GM12873 (cell line): ENCODE results near the gene DYNLRB2.

ENCODE experiments used
- CTCF ChIP-seq: IDR thresholded peaks from 2 replicates; pipeline ENCODE4 v1.5.1; 2012; ENCODE audit warnings: low read depth, mild to moderate bottlenecking, moderate library complexity, low read length, control low read depth; ENCODE audit not compliant: insufficient read depth; ENCODE audit errors: missing control alignments

DYNLRB2 gene

DNA sequence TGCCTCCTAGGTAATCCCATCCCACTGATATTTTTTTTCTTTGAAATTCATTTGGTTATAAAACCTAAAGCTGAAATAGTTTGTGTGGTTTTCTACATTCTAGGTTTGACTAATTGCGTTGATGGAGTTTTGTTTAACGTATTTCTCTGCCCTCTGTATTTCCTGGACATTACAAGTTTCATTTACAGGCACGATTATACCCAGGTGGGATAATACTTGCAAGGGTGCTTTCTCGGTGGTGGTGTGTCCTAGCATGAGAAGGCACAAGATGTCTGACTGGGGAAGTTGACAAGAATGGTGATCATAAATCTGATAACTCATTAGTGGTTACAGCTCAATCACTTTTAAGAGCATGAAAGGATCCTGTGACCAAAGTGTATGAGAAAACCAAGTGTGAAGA is 45.0 kb downstream of the DYNLRB2 start:
- no peak for TF ChIP-seq CTCF

DNA sequence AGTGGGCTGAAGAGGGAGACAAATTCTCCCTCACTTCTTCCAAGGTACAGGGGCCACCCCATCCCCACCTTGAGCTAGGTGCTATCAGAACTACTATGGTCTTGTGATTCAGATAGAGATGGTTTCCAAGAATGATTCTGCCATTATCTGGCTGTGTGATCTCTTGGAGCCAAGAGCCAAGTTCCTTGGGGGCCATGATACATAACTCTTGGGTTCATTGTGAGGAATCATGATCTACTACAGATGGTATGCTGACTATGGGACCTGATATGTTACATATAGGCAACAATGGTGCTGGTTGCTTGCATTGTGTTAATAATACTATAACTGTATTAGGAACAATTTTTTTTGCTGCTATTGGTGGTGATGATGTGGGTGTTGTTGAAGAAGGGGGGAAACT is 45.7 kb downstream of the DYNLRB2 start:
- TF ChIP-seq CTCF: no peak

DNA sequence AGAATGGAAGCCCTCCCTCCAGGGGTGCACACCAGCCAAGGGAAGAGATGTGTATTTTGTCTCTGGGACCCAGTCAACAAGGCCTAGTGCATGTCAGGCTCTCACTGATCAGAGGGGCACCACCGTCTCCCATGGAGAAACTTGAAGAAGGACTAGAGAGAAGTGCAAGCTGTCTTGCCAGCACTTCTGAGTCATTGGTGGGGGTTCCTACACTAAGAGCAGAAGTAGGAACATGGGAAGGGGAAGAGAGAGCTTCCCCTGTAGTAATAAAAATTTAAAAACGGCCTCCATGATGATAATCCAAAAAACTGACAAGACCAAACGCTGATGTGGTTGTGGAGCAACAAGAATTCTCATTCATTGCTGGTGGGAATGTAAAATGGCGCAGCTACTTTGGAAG is 46.3 kb downstream of the DYNLRB2 start:
- TF ChIP-seq CTCF: no peak

- no peak for TF ChIP-seq CTCF
Measured at GRCh38 chr16:80591071-80591915, 50.5 kb downstream of the DYNLRB2 start.

DNA sequence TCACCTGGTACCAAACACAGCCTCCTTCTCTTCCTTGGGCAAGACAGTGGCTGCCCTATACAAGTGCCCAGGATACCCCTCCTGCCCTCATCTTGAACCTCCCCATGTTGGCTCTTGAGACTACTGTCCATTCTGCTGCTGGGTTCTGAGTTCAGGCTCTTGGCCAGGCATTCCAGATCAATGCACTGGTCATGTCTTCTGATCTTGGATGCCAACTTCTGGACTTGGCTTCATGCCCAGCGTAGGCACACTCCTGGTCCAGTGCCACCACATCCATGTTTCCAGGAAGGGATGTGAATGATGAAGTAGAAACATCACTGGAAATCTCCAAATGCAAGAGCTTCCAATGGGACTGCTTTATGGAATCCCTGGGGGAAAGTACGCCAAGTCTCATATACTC is 51.5 kb downstream of the DYNLRB2 start:
- TF ChIP-seq CTCF: no peak

GRCh38 chr16:80594756-80595155 is 54.0 kb downstream of the DYNLRB2 start:
- no peak for TF ChIP-seq CTCF

GRCh38 chr16:80596507-80597207 is 55.9 kb downstream of the DYNLRB2 start:
- no peak for TF ChIP-seq CTCF
